GM19351 (cell line): Measurements from ENCODE around the gene ENTHD1.

Source experiments
- ATAC-seq: cut with Tn5 transposase; IDR thresholded peaks from one replicate; pipeline ENCODE4 v1.9.1; 2021; ENCODE audit warnings: mild to moderate bottlenecking, moderate library complexity; ENCODE audit not compliant: unreplicated experiment

The ENTHD1 gene

DNA sequence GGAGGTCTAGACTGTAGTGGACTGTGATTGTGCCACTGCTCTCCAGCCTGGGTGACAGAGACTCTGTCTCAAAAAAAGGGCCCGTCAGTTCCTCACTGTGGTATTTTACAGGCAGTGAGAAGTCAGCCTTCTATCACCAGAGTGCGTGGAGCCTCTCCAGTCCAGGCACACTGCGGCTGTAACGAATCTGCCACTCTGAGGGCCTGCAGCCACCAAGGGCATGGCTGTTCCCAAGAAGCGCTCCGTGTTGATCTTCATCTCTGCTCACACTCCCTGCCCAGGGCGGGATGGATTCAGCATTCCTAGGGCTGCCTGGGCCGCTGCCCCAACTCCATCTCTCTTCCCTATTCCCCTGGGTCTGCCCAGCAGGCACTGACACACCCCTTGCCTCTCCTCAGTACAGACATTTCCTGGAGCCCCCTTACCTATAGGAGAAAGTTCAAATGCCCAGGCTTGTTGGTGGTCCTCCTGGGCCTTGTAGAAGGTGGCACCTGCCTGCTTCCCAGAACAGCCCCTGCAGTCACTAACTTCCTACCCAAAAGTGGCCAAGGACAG lies 174.6 kb downstream of the ENTHD1 start:
- no peak for ATAC-seq

DNA sequence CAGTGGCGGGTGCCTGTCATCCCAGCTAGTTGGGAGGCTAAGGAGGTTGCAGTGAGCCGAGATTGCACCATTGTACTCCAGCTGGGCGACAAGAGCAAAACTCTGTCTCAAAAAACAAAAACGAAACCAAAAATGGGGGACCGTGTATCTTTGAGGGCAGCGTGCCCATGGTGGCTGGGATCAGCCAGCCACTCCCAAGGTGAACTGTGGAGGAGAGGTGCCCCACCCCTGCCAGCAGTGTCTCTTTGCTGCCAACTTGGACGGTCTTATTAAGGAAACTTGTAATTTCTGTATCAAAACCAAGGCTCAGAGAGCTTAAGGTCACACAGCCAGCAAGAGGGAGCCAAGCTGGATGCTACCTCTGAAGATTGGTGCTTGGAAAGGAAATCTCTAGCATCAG lies 175.4 kb downstream of the ENTHD1 start:
- no peak for ATAC-seq

DNA sequence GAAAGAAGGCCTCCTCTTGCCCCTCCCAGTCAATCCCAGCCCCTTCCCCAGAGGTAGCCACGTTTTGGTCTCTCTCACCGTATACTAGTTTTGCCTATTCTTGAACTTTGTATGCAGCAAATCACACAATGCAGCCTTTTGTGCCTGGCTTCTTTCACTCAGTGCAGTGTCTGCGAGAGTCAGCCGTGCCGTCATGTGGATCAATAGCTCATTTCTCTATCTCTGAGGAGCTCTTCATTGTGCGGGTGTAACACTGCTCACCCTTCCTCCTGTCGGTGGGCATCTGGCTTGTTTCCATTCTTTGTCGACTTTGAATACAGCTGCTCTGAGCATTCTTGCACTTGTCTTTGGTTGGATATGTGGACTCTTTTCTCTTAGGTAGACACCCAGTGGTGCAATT lies 176.5 kb downstream of the ENTHD1 start:
- no peak for ATAC-seq

DNA sequence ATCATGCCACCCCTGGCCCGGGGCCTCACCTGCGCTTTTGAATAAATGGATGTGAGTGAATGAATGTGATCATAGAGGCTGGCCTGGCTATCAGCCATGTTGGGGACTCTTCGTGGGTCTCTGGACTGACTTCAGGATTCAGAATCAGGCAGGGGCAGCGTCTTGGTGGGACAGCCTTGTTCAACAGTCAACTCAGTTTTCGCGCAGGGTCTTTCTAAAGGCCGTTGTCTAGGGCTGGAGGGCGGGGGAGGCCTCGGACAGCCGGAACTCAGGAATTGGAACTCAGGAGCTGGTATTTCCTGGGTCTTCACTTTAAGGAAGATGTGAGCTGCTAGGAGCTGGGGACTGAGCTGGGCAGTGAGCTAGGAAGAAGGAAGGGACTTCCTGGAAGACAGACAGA lies 177.0 kb downstream of the ENTHD1 start:
- ATAC-seq: no peak

DNA sequence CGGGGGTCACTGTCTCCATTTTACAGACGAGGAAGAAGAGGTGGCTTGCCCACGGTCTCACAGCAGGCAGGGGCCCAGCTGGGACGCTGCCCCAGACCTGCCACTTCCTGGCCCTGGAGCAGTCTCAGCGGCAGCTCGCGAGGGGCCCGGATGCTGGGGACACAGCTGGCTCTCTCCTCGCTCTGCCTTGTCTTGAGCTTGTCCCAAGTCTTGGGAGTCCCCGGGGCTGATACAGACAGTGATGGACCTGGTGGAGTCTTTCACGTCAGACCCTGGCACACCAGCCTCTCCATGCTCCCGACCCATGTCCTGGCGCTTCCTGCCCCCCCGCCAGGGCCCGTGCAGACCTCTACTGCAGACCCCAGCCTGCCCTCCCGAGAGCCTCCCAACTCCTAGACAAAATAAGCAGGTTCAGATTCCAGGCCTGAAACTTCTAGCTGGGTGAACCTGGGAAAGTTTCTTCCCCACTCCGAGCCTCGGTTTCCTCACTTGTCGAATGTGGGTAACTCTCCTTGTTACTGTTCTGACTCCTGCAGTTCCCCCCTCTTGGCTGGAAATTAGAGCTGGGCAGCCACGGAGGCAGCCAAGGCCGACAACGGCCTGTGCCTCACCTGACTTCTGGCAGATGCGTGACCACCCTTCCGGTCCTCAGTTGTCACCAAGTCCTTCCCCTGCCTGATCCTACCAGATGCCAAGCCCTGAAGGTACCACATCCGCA lies 177.6 kb downstream of the ENTHD1 start:
- ATAC-seq: no peak

DNA sequence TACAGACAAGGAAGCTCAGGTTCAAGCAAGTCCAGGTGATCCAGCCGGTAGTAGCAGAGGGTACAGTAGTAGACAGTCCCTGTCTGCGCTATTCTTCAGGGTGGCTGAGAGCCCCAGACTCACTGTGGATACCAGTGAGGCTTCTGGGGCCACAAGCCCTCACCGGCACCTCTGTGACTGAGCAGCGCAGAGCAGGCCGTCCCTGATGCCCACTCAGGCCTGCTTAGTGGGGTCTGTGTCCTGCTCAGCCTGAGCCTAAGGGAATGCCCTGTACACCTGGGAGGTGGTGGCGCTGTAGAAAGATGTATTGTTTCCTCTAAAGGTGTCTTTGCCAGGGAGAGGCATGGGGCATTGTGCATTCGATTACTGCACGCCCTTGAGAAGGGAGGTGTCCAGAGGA lies 179.2 kb downstream of the ENTHD1 start:
- ATAC-seq: no peak

DNA sequence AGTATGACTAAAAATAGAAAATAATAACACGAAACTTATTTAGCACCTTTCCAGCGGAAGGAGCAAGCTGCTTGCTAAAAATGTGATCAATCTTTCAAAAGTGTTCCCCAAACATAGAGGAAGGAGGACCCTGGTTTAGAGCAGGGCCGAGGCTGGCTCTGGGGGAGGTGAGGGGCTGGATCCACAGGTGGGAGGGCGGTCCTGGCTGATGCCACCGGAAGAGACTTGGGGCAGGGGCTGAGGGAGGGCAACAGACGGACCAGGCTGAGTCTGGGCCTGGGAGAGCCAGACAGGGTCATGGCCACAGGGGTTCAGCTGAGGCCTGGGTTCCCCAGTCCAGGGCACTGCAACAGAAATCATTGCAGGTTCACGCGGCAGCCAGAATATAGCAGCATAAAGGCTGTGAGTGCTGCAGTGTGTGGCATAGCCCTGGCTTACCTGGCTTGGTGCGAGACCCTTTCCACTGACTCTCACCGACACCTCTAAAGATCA lies 179.7 kb downstream of the ENTHD1 start:
- no peak for ATAC-seq

DNA sequence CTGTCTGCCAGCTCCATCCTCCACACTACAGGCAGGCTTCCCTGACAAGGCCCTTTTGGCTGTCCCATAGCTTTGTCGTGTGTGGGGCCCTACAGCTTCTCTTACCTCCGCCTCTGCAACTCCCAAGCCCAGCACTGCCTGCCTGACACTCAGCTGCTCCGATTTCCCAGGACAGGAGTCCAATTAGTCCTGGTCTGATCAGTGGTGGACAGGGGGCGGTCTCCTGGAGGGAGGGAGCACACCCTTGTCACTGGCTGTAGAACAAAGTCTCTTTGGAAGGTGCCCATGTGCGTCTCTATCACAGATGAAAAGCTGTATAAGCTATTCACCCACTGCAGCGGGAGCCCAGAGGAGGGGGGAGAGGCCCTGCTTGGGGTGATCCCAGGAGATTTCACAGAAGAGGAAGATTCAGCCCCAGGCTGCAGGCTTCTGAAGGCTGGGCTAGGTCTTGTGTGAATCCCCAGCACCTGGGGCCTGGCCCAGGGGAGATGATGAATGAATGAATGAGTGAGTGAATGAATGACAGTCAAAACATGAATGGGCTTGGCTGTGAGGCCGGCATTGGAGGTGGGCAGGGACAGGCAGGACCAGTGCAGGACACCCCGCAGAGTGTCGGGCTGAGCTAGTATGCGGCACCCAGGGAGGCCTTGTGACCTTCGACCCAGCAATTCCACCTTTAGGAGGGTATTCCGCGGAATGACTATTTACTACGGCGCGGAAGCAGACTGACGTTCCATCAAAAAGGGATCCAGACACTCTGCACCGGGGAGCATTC lies 180.6 kb downstream of the ENTHD1 start:
- ATAC-seq: no peak

DNA sequence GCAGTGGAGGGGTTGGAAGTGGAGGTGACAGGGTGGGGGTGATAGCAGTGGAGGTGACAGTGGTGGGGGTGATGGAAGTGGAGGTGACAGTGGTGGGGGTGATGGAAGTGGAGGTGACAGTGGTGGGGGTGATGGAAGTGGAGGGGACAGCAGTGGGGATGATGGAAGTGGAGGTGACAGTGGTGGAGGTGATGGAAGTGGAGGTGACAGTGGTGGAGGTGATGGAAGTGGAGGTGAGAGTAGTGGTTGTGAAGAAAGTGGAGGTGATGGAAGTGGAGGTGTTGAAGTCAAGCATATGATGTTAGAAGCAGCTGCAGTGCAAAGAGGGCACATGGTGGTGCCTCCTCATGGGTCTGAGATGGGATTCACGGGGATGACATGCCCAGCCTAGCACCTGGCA lies 181.5 kb downstream of the ENTHD1 start:
- no peak for ATAC-seq

DNA sequence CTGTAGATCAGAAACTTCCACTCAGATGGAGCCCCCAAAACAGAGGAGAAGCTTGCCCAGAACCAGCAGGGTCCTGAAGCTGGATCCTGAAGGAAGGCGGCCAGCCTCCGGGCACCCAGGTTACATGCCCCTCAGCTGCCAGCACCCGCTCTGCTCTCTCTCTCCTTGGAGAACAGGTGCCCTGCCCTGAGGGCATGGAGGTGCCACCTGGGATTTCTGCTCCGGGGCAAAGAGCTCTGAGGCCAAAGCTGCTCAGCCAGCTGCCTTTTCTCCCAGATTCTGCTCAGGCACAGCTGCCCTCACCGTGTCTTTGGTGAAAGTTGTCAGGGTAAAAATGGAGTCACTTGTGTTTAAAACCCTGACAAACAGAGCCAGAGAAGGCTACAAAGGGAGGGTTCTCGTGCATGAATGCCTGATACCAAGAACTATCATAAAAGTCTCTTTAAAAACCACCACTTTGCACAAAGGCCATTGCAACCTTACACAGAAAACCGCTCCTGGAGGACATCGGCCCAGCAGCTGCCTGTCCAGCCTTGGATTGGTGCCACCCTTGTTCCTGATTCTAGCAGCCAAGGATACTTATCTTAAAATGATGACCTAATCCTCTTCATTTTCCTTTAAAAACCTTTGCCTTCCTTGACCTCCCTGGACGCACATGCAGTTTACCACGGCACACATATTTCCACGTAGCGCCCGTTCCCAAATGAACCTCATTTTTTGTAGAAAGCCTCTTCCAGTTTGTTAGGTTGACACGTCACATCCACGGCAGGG lies 183.0 kb downstream of the ENTHD1 start:
- no peak for ATAC-seq

DNA sequence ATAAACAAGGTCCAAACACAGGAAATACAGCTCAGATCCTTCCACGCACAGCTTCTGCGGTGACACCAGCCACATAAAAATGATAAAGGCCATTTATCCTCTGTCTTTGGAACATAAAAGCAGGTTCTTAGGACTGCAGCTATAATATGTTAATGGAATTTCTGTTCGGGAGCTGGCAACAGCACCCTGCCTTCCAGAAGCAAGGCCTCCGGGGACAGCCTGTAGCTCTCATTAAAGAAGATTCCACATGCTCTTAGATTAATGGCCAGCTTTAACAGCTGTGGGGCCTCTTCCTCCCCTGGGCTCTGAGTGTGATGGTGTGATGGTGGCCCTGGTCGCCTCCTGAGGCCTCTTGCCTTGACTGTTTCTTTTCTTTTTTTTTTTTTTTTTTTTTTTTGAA lies 185.7 kb downstream of the ENTHD1 start:
- ATAC-seq: no peak

DNA sequence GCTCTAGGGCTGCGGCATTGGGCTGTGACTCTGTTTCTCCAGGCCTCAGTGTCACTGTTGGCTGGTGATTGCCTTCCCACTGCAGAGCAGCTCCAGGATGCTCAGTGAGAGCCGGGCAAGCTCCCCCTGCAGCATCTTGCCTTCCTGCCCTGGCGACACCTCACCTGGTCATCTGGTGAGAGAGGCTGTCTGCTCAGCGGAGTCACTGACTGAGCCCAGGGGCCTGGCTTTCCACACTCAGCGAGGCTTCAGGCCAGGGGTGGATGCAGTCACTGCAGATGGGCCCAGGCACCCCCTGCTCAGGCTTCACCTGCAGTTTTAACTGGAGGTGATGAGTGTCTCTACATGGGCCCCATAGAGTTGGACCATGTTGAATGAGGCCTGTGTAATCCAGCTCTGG lies 186.2 kb downstream of the ENTHD1 start:
- ATAC-seq: no peak

DNA sequence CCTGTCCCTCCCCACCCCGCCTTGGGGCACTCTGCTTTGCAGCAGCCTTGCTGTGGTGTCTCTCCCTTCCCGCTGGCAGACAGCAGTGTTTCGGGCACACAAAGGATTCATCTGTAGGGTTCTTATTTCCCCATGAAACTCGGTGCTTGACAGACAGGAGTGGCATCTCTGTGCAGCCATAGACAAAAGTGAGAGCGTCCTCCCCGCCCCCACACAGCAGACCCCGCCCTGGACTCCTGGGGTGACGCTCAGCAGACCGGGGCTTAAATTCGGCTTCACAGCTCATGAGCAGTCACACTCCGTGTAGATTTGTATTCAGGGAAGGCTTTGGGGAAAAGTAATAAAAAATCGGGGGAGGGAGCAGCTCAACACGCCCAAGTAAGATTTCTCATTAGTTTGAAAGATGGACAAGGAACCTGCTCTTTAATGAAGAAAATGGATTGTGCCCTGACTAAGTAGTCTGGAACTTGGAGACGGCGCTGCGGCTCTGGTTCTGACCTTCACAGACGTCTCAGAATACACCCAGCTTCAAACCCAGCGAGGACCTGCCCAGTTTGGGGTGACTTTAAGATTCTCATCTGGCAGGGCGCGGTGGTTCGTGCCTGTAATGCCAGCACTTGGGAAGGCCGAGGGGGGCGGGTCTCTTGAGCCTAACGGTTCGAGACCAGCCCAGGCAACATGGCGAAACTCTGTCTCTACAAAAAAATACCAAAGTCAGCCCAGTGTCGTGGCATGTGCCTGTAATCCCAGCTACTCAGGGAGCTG lies 187.0 kb downstream of the ENTHD1 start:
- ATAC-seq: no peak

DNA sequence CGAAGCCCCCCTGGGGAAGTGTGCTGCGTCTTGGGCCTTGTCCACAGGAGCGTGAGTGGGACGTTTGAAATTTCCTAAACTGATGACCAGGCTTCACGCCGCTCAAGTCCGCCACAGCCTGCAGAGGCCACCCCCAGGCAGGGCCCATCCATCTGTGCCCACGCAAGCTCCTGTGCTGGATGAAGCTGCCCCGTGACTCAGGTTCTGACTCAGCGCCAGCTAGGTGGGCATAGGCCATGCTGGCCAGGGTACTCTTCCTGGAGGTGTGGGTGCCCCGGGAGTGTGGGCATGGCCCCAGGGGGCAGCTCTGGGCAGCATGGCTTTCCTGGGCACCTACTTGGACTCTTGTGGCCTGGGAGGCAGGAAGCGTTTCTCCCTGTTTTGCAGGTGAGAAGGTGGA lies 188.2 kb downstream of the ENTHD1 start:
- ATAC-seq: no peak

DNA sequence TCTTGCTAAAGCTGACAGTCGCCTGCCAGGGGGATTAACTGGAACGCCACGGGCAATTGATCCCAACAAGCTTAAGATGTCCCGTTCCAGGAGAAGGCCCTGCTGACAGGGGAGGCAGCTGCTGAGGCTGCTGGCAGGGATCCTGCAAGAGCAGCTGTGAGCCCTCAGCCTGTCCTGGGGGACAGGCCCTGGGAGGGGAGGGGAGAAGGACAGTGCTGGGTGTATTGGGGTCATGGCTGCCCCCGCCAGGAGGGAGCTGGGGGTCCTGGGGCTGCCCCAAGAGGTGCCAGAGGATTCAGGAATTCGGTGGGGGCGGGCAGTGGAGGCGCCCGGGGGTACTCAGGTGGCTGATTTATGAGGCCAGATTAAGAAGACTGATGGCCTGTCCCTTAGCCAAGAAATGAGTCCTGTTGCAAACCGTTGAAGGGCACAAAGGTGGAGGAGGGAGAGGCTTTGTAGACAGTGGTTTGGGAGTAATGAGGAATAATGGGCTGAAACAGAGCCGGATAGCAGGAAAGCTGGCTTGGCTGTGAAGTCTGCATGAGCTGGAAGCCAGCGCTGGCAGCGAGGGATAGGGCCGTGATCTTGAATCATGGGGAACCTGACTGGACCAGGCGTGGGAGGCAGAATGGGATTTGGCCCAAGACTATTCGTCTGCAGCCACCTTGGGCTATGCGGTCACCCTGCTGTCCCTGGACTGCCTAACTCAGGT lies 189.5 kb downstream of the ENTHD1 start:
- no peak for ATAC-seq

DNA sequence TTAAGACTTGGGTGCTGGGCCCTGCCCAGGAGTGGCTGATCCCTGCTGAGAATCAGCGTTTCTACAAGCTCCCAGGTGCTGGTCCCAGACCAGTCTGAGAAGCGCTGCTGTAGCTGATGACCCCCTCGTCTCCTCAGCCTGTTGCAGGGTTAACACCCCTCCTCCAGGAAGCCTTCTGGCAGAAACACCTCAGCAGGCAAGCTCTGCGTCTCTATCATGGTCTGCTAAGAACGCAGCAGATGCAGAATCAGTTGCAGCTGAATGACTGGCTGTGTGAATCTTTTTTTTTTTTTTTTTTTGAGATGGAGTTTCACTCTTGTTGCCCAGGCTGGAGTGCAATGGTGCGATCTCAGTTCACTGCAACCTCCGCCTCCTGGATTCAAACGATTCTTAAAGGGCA lies 190.5 kb downstream of the ENTHD1 start:
- ATAC-seq: no peak

DNA sequence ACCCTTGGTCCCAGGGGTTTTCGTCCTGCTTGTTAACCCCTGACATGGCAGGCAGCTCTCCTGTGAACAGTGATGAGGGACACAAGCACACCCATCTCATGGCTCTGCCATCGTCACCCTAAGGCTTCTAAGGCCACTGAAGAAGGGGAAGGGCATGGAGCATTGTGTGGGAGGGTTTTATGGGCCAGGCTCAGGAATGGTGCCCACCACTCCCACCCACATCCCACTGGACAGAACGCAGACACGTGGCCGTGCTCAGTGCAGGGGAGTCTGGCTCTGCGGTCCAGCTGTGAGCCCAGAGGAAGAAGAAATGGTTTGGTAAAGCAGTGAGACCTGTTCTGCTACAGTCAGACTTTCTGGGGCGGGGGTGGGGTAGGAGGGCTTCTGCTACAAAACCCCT lies 193.0 kb downstream of the ENTHD1 start:
- no peak for ATAC-seq

DNA sequence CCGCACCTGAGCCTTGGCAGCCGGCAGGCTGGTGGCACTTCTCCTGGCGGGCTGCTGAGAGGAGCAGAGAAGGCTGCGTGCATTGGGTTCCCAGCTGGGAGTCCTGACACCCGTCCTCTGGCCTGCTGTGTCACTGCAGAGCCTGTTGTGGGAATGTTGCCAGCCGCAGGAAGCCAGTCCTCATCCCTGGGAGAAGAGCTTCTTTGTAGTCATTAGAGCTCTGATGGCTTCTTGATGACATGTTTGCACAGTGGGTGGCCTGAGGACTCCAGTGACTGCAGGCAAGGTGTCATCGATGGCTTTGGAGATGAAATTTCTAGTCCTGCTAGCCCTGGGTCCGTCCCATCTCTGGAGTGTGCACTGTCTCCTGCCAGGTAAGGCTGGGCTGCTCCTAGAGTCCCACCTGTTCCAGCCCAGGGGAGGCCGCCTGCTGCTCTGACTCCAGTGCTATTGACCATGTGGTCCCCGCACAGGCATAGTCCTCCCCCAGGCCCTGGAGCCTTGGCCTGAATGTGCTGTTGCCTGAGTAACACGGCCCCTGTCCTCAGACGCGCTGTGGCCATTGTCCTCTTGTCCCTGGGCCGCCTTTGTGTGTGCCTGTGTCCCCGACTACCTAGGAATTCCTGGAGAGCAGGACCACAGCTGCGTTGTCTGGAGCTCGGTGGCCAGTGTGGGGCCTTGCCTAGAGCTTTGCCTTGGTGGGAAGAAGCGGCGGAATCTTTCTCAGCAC lies 193.8 kb downstream of the ENTHD1 start:
- ATAC-seq: no peak

DNA sequence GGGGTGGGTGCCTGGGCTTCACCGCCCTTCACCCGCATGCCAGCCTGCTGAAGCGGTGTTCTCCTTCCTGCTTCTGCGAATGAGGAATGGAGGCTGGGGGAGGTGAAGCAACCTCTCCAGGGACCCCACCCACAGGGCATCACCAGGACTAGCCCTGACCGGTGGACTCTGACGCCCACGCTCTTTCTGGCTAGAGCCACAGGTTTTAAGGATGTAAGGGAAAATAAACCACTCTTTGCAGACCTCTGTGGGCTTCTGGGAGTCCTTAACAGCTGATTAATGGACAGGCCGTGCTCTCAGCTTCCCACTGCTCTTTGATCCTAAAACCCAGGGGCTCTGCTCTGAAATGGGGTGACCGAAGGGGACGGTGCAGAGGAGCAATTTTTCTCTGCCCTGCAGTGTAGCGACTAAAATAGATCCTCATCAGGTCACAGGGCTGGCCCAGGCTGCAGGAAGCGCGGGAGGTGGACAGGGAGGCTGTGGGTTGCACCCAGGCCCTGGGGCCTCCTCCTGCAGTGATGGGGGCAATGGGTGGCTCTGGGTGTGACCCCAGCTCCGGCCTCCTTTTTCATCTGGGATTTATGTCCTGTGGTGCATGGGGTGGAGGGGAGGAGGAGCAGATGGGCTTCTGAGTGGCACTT lies 195.7 kb downstream of the ENTHD1 start:
- no peak for ATAC-seq
